ENCODE data around the gene FAM107A. TPM values are rescaled to one million over a fixed set of nuclear protein-coding genes. Genes with fewer than 3 reads are reported as not detected.

FAM107A gene
- total and polyA plus RNA-seq, 2 of the 4 experiments (the other 2 are of a cell fraction): not detected

DNA sequence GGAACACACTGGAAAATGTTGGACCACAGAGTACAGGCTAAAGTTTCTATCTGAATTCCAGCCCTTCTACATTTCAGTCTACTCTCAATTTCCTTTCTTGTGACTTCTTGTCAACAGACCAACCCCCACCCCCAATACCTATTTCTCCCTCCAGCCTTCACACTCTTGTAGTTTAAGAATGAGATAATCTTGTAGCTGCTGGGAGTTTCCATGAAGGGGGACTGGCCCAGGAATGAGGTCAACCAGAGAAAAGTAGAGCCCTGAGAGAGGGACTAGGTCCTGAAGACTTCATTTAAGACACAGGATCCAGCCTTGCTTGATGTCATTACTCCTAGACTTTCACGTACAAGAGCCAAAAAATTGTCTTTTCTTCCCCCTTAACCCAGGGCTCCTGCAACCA is 29.5 kb upstream of the FAM107A start:
- peaks cover 6% of the 10 kb centered on the region for H3K9me3 ChIP-seq (ENCODE audit: control insufficient read depth, insufficient read depth, low read length)
- no peak for DNase-seq
- H3K27me3 ChIP-seq (ENCODE audit: control insufficient read depth, insufficient read depth, low read length): peaks cover 41% of the 10 kb centered on the region
- H2BK120ac ChIP-seq (ENCODE audit: low read depth, low read length): no peak overlapping the region
- no peak for ATAC-seq (ENCODE audit: low read depth)
- H3K4me1 ChIP-seq (ENCODE audit: control insufficient read depth, insufficient read depth, low read length): no peaks in the 10 kb centered on the region
- no peaks in the 10 kb centered on the region for H3K36me3 ChIP-seq (ENCODE audit: control insufficient read depth, insufficient read depth, low read length)
- no peak overlapping the region for H4K8ac ChIP-seq (ENCODE audit: low read depth in 2 of 2, low read length in 2 of 2)
- CTCF ChIA-PET: no interaction called here
- in situ Hi-C loops (cut with MboI; ENCODE audit: low sequenced_read_pairs): no loop called here
- no peak overlapping the region for H3K23ac ChIP-seq (ENCODE audit: low read depth, low read length)
- H3K27ac ChIP-seq (ENCODE audit: insufficient read depth, low read length): no peak overlapping the region
- dilution Hi-C loops (cut with HindIII; ENCODE audit: low sequenced_read_pairs, unreplicated experiment): no loop called here
- no peak overlapping the region for H4K91ac ChIP-seq (ENCODE audit: insufficient read depth, low read depth, low read length)
- no peak overlapping the region for H2BK5ac ChIP-seq (ENCODE audit: low read depth, low read length, poor library complexity, severe bottlenecking)
- intact Hi-C loops (cut with micrococcal nuclease): no loop called here
- H3K18ac ChIP-seq (ENCODE audit: low read depth, low read length): no peak overlapping the region
- no peak overlapping the region for H2AFZ ChIP-seq (replicated peaks; ENCODE audit: low read length, poor library complexity)
- no peak overlapping the region for H2BK20ac ChIP-seq (ENCODE audit: low read depth, low read length)
- no TSS peak for BruUV-seq (replicated peaks)
- H3K4me3 ChIP-seq (ENCODE audit: insufficient read depth, low read depth, low read length): no peak overlapping the region
- no peak overlapping the region for H3K9ac ChIP-seq (ENCODE audit: low read depth, low read length)
- no peak for TF ChIP-seq RCOR1 (IDR thresholded peaks at IDR 0.05; ENCODE audit: insufficient replicate concordance, low read length)
- TF ChIP-seq CEBPB (IDR thresholded peaks at IDR 0.05; ENCODE audit: low read depth, low read length): no peak
- TF ChIP-seq, protein P1, sequence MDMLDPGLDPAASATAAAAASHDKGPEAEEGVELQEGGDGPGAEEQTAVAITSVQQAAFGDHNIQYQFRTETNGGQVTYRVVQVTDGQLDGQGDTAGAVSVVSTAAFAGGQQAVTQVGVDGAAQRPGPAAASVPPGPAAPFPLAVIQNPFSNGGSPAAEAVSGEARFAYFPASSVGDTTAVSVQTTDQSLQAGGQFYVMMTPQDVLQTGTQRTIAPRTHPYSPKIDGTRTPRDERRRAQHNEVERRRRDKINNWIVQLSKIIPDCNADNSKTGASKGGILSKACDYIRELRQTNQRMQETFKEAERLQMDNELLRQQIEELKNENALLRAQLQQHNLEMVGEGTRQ (IDR thresholded peaks at IDR 0.05; ENCODE audit: low read depth, low read length): no peak
- TF ChIP-seq MAZ (IDR thresholded peaks at IDR 0.05; ENCODE audit: borderline replicate concordance, low read depth, low read length): no peak
- no peak for TF ChIP-seq MXI1 (IDR thresholded peaks at IDR 0.05; ENCODE audit: borderline replicate concordance, low read depth, low read length)
- TF ChIP-seq, protein P2, sequence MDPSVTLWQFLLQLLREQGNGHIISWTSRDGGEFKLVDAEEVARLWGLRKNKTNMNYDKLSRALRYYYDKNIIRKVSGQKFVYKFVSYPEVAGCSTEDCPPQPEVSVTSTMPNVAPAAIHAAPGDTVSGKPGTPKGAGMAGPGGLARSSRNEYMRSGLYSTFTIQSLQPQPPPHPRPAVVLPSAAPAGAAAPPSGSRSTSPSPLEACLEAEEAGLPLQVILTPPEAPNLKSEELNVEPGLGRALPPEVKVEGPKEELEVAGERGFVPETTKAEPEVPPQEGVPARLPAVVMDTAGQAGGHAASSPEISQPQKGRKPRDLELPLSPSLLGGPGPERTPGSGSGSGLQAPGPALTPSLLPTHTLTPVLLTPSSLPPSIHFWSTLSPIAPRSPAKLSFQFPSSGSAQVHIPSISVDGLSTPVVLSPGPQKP (IDR thresholded peaks at IDR 0.05; ENCODE audit: borderline replicate concordance, low read depth, low read length): no peak
- no peak for TF ChIP-seq MAFK (IDR thresholded peaks at IDR 0.05; ENCODE audit: low read depth, low read length)
- TF ChIP-seq, protein P3, sequence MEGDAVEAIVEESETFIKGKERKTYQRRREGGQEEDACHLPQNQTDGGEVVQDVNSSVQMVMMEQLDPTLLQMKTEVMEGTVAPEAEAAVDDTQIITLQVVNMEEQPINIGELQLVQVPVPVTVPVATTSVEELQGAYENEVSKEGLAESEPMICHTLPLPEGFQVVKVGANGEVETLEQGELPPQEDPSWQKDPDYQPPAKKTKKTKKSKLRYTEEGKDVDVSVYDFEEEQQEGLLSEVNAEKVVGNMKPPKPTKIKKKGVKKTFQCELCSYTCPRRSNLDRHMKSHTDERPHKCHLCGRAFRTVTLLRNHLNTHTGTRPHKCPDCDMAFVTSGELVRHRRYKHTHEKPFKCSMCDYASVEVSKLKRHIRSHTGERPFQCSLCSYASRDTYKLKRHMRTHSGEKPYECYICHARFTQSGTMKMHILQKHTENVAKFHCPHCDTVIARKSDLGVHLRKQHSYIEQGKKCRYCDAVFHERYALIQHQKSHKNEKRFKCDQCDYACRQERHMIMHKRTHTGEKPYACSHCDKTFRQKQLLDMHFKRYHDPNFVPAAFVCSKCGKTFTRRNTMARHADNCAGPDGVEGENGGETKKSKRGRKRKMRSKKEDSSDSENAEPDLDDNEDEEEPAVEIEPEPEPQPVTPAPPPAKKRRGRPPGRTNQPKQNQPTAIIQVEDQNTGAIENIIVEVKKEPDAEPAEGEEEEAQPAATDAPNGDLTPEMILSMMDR (conservative IDR thresholded peaks at IDR 0.05; ENCODE audit: low read depth, low read length): no peak
- no peak for TF ChIP-seq RAD21 (IDR thresholded peaks at IDR 0.05; ENCODE audit: low read length)
- no peak for TF ChIP-seq FOS (IDR thresholded peaks at IDR 0.05; ENCODE audit: low read depth, low read length)
- H3K4ac ChIP-seq (ENCODE audit: low read depth, low read length): no peak overlapping the region
- H3K9me1 ChIP-seq (ENCODE audit: insufficient read depth, low read length): no peaks in the 10 kb centered on the region
- H3K79me1 ChIP-seq (ENCODE audit: low read depth in 1 of 2, low read length in 2 of 2): no peaks in the 10 kb centered on the region
- H4K20me1 ChIP-seq (ENCODE audit: insufficient read depth, low read length): no peaks in the 10 kb centered on the region
- no peak overlapping the region for H3K56ac ChIP-seq (ENCODE audit: extremely low read depth, insufficient read depth, low read length)
- POLR2A ChIA-PET (ENCODE audit: unreplicated experiment): no interaction called here
- H2AK9ac ChIP-seq (replicated peaks; ENCODE audit: low read depth, low read length, poor library complexity): no peak overlapping the region
- H3K14ac ChIP-seq (replicated peaks; ENCODE audit: low read depth, low read length): no peak overlapping the region
- H2BK15ac ChIP-seq (ENCODE audit: low read depth, low read length): no peak overlapping the region
- no peak overlapping the region for H4K5ac ChIP-seq (ENCODE audit: low read depth, low read length)
- H3K4me2 ChIP-seq (ENCODE audit: low read depth, low read length): no peak overlapping the region
- WGBS, 2 experiments (ENCODE audit: extremely low coverage in 2 of 2, insufficient read length in 1 of 2): no CpG with 5 or more reads among the region's 1 CpG
- no peak overlapping the region for H2AK5ac ChIP-seq (ENCODE audit: low read depth, low read length)

All from IMR-90 (cell line).